Left forelimb (tissue), 1 donor: Measurements from ENCODE around the gene CXADR.

ENCODE experiments used
- DNase-seq: peaks from one replicate; pipeline ENCODE4 v3.0.0-alpha.2; 2018; ENCODE audit warnings: low spot score

The CXADR gene

GRCh38 chr21:17607684-17608083 lies 94.8 kb downstream of the CXADR start:
- no peak for DNase-seq

- no peak for DNase-seq
Observed at GRCh38 chr21:17609681-17610080, 96.8 kb downstream of the CXADR start.

GRCh38 chr21:17610911-17611310 lies 98.1 kb downstream of the CXADR start:
- DNase-seq = no peak

DNA sequence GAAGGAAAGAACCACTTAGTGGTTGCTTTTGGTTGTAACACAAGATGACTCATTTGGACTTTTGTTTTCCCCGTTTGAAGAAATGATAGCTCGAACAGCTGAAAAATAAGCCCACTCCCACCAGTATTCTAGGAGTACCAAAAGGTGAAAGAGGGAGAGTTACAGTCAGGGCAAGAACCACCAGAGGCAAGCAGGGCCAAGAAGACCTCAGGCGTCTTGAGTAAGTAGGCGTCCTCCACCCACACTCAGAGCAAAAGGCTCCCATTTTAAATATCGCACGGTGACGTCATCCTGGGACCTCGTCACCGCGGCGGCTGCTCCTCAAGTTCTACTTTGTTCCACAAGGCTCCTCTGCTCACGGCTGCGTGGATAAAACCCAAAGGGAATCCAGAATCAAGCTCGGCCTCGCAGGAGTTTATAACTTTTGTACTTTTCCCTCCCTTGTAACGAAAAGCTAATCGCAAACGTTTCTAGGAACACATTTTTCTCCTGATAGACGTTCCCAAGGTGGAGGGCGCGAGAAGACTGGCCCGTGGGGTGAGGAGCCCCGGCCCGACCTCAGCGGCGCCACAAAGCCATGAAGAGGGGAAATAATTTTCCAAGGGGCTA lies 98.7 kb downstream of the CXADR start:
- peak; percentile 86 for DNase-seq

- DNase-seq = no peak
Observed at GRCh38 chr21:17612023-17612564, 99.3 kb downstream of the CXADR start.

DNA sequence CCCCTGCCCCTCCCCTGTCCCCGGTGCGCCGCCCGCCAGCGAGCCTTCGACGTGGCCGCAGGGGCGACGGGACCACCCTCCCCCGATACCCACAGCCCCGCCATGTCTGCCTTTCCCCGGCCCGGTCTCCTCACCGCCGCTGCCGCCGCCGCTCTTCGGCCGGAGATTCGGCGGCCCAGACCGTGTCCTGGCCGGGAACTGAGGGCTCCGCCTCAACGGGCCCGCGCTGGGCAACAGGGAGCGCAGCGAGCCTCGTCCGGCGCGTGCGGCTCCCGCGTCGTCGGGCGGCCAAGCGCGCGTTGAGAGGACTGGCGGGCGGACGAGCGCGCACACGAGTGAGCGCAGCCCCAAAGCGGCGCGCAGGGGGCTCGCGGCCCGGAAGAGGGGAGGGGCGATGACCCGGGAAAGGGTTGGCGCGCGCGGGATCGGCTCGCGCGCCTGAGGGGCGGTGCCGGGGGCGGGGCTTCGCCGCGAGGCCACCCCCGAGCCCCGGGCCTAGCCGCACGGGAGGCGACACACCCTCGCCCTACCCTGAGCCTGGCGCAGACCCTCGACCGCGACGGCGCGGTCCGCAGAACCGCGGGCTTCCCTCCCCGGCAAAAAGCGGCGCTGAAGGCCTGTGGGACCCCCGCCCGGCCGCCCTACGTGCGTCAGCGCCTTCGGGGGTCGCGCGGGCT lies 99.9 kb downstream of the CXADR start, which contains the start of gene BTG3:
Gene BTG3, minus strand, starts transcription at position 337 of the 677 bp plus-strand sequence. CDS start 3,757 bp downstream, outside the sequence.
- DNase-seq = peak; percentile 91

DNA sequence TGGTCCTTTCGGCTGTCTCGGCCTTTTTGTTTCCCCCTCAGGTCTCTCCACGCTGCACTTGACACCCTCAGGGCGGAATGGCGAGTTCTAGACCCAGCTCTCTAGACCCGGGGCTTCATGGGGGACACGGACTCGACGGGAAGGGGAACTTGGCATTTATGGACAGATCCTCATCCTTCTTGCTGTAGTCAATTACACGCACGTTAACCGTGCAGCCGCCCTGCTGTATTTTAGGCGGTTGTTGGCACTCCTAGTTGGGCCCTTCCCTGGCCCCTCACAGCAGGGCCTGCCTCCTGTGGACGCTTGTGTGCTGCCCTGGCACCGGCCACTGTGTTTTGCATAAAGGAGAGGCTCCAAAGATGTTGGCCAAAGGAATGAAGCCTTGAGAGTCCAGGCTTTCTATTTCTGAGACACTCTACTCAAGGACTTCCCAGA lies 100.4 kb downstream of the CXADR start:
- DNase-seq = no peak

- DNase-seq = no peak
Observed at GRCh38 chr21:17616831-17617230, 104.0 kb downstream of the CXADR start.

DNA sequence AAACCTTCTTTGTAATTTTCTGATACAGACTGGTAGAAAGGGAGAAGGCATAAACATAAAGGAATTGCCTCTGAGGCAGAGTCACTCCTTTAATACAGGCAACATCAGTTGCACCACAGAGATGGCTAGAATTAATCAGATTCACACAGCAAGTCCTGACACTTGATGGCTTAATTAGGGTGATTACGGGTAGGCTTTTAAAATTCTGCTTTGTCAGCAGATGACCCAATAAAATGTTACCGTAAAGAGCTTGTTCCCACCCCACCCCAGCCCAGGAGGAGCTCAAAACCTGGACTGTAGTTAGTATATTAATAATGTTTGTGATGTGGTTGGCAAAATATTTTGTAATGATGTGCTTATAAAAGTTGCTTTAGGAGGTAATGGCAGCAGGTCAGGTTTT lies 109.2 kb downstream of the CXADR start:
- DNase-seq = no peak

DNA sequence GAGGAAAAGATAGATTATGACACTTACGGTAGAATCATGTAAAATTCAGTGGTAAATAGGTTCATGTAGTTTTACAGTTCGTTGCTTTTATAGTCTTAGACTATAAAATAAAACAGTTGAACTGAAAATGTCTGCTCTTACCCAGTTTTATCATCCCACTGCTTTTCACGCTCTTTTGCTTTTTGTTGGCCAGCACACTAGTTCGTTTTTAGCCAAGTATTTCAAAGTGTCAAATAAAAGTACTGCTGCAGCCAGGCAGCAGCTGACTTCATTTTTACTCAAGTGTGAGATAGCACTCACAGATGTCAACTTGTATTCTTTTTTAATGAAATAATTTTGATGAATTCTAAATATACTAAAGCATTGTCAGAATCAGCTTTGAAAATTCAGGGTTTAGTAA lies 118.4 kb downstream of the CXADR start:
- no peak for DNase-seq

DNA sequence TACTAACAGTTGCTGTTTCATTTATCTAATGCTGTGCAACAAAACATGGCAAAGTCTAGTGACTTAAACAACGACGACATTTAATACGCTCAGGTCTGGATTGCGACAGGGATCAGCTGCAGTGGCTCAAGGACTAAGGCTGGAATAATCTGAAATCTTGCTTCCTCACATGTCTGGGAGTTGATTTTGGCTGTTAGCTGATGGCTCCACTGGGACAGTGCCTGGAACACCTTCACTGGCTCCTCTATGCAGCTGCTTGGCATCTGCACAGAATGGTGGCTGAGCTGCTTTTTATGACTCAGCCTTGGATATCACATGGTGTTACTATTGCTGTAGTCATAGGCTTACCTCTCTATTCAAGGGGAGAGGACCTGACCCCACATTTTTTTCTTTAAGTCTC lies 123.9 kb downstream of the CXADR start:
- no peak for DNase-seq

GRCh38 chr21:17640821-17641220 lies 128.0 kb downstream of the CXADR start:
- DNase-seq = no peak
